Activated CD4-positive, CD25-positive, alpha-beta regulatory T cell treated with anti-CD3 and anti-CD28 coated beads, Interleukin-2, amount 50 U/mL, for 72 hours (primary cell): Measurements from ENCODE around the gene RCAN2.
"Not testable (repeated sequence)": the region's sequence is repeated elsewhere in the genome, so short reads cannot be mapped to it uniquely, and the experiment has no call there.

ENCODE experiments used
- DNase-seq: peaks from one replicate; pipeline ENCODE4 v3.0.0; 2021

Gene RCAN2

DNA sequence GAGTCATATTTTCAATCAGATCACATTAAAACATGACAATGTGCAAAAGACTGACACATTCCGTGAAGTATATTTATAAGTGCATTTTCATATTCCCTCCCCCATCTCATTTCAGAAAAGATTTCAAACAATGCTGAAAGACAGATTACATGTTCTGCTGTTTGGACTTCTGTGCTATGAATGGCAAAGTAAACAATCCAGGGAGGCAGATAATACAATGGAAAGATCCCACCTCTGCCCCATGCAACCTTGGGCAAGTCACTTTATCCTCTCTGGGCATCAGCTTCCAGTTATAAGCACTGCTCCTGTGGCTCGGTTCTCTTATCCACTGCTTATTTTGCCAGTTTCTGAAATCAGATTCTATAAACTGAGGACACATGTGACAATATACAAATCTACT is 110.2 kb downstream of the RCAN2 start:
- no peak for DNase-seq

DNA sequence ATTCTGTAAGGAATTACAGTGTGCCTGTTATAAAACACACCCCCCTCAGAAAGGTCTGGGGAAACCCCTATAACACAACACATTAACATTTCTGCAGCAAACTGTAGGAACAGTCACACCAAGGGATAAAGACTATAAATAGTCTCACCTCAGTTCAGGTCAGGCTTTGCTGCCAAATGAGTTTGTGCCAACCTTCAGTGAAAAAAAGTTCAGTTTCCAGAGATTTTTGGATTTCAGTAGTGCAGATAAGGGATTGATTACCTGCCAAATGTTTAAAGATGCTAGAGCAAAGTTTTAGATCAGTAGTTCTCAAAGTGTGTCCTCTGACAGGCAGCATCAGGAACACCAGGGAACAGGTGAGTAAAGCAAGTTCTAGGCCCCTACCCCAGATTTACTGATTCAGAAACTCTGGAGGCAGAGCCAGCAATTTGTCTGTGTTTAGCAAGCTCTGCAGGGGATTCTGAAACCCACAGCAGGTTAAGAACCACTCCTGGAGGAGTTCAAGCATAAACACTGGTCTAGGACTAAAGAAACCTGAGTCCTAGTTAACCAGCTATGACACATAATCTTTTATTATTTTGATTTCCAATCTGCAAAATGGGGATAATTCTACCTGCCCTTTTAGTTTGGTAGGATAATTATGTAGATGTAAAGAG is 111.0 kb downstream of the RCAN2 start:
- DNase-seq, result no peak

DNA sequence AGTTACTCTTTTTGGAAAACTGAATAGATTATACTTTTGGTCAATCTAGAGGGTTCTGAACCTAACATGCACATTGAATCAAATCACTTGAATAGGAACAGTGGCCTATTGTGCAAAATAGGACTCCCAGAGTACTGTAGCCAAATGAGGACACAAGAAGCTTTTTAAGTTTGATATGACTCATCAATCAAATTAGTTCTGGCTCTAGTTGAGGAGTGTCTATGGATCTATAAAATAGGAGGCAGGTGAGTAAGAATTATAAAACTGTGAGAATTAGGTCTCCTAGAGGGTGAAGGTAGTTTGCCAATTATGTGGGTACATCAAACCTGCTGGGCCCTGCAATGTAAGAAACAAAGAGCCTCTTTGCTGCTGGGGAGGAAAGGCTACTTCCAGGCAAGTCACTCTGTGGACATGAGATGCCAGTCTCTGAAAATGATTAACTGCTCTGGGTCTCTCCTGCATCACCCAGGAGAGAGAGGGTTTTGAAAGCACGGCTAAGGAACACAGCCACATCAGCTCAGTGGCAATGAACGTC is 112.3 kb downstream of the RCAN2 start:
- no peak for DNase-seq

DNA sequence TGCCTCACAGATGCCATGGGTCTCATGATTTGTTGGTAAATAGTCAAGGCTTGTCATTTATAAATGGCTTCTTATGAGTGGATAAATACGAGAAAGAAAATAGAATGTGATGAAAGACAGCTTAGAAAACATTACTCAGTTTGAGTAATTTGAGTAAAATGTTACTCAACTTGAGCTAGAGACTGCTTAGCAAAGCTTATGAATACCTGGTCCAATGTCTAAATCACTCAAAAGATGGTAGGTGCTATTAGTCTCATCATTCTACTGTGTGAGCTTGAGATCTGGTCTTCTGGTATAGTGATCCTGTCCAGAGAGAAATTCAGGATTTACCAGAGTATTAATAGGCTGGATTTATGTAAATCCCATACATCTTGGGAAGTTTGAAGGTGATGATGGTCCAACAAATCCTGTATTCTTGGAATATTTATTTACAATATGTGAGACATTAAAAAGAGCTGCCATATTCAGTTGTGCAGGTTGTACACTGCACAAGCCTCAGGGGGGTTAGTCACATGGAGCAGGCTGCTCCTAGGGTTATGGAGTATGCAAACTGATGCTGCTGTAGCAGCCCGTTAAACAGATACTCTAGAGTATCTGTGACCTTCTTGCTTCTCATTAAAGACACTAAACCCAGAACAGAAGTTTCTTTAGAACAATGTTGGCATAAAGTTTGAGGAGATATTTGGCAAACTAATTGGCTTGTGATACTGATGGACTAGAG is 112.9 kb downstream of the RCAN2 start:
- DNase-seq, result no peak

DNA sequence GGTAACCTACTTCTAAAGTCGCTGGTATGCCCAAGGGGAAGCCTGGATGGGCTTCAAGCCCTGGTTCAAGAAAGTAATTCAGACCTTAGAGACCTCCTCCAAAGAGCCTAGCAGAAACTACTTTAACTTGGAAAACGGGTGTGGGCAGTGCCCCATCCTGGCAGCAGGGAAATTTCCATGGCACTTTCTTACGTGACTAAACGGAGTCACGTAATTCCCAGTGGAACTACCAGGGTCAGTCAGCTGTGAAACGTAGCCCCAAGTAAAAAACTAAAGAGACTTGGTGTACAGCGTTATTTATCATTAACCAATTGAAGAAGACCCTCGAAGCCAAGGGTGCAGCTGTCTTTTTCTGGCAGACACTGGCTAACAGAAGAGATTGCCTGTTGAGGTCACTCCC is 114.0 kb downstream of the RCAN2 start:
- DNase-seq, result no peak

DNA sequence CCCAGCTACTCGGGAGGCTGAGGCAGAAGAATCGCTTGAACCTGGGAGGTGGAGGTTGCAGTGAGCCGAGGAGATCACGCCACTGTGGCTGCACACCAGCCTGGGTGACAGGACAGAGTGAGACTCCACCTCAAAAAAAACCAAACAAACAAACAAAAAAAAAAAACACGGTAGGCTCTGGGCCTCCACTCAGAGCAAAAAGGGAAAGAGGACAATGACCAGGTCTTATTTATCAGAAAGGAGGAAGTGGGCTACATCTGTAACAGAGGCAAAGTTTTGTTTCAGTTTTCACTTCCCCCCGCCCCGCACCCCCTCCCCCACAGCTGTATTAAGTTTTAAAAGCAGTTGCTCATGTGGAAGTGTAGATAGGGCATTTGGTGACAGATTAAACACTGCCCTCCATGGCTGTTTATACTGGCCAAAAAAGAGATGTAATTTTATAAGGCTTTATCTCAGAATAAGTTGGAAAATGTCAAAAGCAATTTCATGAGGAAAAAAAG is 114.6 kb downstream of the RCAN2 start:
- no peak for DNase-seq

DNA sequence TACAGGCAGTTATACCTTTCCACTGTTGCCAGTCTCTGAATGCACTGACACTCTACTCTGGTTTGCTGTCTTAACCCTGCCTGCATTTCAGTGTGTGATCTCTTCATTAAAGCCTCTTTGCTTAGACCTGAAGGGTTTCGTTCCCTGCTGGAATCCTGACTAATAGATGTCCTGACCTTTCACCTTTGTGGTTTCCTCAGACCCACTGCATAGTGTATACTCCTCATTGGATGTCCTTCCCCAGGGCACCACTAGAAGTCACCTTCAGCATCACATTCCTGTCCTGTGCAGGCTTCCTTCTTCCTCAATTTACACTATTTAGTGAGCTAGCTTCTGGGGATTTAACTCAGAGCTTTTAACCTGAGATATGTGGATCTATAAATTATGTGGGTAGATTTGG is 120.6 kb downstream of the RCAN2 start:
- no peak for DNase-seq

DNA sequence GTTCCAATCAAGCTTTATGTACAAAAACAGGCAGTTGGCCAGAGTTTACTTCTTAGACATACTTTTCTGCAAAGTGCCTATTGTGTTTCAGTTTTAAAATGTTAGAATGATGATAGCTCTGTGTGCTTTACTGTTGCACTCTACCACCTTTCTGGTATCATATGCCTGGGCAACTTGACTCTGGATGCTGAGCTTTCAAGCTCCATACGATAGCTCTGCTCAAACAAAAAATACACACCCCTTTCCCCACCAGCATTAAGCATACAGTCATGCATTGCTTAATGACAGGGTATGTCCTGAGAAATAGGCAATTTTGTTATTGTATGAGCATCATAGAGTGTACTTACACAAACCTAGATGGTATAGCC is 123.1 kb downstream of the RCAN2 start:
- DNase-seq, result no peak

DNA sequence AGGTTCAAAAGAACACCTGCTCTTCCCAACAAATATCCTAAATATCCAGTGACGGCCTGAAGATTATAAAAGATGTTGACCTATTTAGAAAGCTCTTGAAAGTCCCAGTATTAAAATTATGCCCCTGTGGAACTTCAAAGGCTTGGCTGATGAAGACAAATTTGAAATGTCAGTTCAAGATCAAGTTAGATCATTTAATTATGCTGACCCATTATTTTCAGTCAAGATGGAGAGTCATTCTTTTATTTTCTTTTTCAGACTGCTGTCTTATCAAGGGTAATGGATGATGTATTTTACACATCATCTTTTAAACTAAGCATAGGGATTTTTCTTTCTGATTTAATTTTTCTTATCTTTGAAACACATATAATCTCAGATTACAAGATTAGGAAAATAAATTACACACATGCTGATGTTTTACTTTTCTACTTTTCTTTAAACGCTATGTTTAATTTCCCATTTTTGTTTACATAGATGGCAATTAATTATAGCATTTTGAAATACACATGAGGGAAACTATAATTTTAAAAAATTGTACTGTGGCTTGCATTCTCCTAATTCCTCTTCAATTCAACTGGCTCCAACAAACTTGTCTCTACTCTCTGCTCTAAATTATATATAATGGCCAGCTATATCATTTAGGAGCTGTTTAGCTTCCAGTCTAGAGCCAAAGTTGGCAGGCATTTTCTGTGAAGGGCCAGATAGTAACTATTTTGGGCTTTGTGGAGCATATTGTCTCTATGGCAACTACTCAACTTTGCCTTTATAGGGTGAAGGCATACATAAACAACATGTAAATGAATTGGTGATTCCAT is 123.7 kb downstream of the RCAN2 start:
- no peak for DNase-seq

DNA sequence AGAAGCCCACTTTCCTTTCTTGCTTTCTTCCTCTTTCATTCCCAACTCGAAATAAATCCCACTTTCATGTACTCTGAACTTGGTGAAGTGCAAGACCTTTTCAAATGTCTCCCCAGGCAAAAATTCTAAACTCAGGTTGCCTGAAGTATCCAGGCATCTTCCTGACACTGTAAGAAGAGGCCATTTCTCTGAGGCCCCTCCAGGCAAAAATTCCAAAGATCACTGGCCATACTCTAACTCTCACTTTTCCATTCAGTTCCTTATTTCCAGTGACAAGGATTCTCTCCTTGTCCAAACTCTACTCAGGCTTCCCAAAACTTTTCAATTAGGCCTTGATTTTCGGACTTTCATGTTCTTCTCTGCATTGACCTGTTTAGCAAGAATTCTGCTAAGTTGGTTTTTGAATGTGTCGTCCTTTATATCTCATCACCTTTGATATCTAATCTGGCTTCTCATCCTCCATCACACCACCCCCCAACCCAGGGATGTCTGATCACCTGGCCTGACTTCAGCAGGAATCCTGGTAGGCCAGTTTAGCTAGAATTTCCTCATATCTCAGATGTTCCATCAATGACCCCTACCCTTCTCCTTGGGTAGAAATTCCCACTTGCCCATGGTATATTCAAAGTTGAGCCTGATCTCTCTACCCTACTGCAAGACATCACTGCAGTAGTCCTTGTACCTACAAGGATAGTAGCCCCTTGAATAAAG is 124.9 kb downstream of the RCAN2 start:
- DNase-seq, result no peak

DNA sequence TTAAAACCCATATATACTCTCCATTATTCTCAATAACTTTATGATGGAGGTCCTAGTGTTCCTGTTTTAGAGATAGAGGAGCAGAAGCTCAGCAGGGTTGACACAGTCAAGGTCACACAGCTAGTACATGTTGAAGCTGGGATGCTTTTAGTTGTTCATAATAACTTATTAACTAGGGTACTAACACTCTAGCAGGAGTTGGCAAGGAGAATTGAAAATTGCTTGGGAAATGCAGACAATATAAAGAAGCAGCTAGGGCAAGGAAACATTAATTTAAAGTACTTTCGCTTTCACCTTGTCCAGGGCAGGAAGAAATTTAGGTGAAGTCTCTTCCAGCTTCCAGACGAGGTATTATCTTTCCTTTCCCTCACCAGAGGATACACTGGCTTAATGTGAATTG is 133.7 kb downstream of the RCAN2 start:
- DNase-seq, result no peak

DNA sequence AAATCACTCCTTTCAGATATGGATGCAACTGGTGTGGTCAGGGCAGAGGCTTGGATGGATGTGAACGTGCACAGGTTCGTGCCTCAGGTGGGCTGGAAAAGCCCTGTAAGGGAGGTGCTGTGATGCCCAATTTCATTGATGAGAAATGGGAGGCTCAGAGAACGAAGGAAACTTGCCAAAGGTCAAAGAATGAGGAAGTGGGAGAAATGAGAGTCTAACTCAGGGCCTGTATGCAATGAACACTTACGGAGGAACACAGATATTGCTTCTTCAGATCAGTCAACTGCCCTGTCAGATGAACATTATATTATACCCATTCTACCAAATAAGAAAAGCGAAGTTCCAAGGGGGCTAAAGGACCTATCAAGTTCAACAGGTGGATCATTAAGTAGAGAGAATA is 134.7 kb downstream of the RCAN2 start:
- no peak for DNase-seq

DNA sequence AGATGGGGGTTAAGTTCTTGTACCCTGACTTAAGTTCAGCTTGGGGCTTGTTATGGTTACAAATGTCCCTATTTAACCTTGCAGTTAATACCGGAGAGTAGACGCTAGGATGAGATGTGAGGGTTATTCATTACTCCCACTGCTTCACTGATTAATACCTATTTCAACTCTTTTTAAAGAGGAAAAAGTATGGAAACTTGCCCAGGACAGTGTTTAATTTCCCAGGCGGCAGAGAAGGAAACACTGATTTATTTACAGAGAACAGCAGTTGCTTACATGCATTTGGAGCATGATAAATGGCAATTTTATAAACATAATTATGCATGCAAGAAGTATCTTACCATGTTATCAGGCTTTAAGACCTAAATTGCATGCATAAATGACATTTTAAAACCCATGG is 137.7 kb downstream of the RCAN2 start:
- DNase-seq, result no peak

DNA sequence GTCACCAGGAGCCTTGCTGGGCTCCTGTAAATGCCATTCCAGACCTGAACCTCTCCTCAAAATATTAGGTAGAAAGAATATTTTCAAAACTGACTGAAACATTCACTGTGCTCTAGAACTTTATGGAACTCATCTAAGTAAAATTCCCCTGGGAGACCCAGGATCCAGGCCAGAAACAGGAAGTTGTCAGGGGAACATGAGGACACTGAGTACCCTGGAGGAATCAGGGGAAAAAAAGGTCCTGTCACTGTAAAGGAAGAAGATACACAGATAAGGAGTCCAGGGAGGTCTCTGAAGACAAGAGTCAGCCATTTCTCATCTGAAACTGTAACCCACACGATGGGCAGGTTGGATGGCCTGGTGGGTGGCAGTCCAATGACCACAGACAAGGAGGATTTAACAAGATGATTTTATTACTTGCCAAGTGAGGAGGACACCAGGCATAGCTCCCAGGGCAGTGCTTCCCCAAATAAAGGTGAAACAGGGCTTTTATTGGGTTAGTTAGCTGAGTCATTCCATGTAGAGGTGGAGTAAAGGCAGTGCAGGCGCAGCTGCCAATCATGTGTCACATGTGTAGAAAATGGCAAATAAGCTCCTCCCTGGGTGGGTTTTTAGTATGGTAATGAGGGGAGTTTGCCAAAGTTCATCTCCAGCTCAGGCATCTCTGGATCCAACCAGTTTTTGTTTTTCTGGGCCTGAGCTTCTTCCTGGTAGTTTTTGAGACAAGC is 138.5 kb downstream of the RCAN2 start:
- no peak for DNase-seq

DNA sequence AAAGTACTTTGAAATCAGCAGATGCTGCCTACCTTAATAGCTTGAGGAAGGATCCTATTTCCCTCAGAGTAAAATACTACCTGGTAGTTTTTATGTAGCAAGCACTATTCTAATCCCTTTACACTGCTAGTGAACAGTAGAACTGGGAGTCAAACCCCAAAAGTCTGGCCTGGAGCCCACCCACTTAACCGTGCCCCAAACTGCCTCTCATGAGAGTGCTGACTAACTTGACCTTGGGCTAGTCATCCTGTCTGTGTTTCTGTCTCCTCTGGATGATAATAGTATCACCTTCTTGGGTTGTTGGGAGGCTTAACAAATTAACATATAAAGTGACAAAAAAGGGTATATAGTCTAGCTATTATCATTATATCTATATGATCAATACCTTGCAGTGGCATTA is 140.5 kb downstream of the RCAN2 start:
- no peak for DNase-seq

DNA sequence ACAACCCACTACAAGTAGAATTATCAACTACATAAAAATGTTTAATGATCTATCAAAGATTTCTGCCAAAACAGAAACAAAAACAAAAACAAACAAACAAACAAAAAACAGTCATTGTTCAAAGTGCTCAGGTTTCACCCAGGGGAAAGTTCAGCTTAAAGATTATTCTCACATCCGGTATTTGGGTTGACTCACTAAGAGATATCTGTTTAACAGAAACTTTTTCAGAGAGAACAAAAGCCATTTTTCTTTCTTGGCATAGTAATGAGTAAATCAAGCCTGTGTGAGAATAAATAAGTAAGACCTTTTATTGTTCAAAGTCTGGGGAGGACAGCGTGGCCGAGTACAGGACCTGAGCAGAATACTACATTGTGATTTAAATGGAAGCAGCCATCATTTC is 143.6 kb downstream of the RCAN2 start:
- DNase-seq, result no peak

DNA sequence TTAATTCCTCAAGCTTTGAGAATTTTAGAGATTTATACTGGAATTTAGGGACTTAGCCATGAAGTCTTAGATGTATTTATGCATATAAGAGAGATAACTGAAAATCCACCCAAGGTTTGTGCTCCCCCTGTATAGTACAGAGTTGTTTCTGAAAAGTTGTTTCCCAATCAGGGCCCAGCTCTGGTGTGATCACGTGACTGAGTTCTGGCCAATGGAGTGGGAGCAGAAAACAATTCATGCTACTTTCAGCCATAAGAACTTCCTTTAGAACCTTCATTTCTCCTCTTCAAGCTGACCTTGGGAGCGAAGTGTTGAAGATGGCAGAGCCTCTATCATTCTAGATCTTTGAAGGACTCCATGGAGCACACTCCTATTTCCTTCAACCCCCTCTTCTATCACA is 151.0 kb downstream of the RCAN2 start:
- DNase-seq, result no peak

DNA sequence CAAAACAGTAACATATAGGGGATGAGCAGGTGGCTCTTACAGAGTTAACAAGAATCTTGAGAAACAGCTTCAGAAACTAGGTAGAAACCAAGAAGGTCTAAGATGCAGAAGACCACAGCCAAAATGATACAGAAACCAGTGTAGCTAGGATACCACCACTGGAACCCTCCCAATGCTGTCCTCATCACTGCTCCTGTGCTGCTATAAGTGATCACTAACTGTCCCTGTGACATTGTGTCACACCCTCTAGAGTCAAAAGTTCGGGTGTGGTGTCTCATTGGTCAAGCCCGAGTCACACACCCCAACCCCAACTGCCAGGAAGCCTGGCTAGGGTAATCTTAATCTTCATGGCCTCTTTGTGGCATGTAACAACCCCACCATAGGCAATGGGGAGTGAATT is 153.1 kb downstream of the RCAN2 start:
- DNase-seq, result no peak

DNA sequence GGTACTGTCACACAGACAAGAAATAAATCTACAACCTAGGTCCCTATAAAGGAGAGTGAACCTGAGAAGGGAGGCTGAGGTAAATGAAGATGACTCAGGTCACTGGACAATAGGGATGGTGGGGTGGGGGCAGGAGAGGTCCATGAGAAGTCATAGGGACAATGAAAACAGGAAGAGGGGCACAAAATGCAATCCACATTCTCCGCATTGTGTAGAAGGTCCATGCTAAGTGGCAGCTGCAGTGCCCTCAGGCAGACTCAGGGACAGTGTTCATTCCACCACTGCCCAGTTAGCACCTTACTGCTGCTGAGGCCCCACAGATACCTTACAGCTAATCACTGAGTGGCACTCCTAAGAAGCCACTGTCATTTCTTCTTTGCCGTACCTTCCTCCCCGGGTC is 156.8 kb downstream of the RCAN2 start:
- DNase-seq, result no peak

DNA sequence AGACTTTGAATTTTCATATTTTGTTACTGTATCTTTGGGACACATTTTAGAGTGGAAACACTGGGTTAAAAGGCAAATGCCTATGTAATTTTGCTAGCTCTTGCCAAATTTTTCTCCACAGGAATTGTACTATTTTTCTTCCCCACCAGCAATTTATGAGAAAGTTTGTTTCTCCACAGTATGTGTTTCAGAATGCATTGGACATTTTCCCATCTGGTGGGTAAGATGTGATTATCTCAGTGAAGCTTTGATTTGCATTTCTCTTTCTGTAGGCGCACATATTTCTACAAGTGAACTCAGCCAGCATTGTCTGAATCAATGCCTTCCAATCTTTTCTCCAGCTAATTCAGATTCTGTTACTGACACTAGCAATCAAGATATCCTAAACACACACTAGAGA is 157.8 kb downstream of the RCAN2 start:
- no peak for DNase-seq

DNA sequence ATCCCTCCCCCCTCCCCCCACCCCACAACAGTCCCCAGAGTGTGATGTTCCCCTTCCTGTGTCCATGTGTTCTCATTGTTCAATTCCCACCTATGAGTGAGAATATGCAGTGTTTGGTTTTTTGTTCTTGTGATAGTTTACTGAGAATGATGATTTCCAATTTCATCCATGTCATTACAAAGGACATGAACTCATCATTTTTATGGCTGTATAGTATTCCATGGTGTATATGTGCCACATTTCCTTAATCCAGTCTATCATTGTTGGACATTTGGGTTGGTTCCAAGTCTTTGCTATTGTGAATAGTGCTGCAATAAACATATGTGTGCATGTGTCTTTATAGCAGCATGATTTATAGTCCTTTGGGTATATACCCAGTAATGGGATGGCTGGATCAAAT is 158.8 kb downstream of the RCAN2 start:
- DNase-seq, result not testable (repeated sequence)

DNA sequence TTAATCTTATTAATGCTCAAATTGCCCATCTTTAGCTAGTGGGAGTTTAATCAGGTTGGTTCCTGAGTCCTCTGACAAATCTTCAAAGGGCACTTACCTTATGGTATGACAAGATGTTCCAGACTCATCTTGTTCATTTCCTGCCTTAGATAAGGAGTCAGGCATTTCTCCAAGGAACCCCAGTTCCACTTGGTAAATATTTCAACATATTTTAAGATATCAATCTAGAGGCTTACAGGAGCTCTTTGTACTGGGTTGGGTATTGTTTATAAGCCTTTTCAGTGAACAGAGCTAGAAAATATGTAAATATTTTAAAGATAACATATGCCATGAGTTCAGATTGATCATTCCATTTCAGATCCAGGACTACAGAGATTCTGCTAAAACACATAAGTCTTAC is 159.8 kb downstream of the RCAN2 start:
- DNase-seq, result no peak
